ENCODE results near the gene CDC14A.

CDC14A gene

DNA sequence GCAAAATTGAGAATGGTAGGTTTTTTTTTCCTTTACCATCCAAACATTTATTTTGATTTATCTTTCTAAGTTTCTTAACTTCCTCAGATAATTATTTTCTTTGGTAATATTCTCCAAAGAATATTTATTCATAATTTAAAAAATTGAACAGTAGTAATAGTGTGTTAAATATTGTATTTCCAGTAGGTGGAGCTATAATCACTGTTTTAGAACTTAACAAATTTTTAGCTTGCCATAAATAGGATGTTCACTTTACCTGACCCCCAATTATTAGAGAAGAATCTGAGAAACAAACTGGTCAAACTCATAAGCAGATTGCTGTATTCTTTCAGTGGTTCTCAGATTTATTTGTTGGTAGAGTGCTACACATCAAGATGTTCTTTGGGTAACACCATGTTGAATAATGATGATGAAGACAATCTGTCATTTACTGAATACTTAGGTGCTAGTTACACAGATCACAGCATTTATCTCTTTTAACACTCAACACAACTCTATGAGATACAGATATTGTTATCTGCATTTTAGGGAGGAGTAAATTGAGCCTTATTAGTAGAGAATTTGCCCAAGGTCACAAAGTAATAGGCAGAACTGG is 103.3 kb downstream of the CDC14A start:
- no peak for DNase-seq

- no peak for DNase-seq
These were observed 104.6 kb downstream of the CDC14A start for GRCh38 chr1:100456880-100457279.

DNA sequence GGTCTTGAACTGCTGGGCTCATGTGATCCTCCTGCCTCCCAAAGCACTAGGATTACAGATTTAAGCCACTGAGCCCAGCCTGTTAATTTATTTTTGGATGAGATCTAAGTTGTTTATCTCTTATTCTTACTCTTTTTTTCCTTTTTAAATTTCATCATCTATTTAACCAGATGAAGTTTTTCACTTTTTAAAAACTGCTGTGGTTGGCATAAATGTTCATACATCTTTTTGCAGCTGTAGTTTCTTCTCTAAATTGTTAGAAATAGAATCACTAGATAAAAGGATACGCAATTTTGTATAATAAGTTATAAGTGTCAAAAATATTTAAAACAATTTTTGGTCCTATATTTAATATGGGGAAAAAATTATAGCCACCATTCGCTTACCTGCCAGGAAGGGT is 105.4 kb downstream of the CDC14A start:
- DNase-seq, result no peak

- DNase-seq, result no peak
These were observed 106.5 kb downstream of the CDC14A start for GRCh38 chr1:100458661-100459357.

DNA sequence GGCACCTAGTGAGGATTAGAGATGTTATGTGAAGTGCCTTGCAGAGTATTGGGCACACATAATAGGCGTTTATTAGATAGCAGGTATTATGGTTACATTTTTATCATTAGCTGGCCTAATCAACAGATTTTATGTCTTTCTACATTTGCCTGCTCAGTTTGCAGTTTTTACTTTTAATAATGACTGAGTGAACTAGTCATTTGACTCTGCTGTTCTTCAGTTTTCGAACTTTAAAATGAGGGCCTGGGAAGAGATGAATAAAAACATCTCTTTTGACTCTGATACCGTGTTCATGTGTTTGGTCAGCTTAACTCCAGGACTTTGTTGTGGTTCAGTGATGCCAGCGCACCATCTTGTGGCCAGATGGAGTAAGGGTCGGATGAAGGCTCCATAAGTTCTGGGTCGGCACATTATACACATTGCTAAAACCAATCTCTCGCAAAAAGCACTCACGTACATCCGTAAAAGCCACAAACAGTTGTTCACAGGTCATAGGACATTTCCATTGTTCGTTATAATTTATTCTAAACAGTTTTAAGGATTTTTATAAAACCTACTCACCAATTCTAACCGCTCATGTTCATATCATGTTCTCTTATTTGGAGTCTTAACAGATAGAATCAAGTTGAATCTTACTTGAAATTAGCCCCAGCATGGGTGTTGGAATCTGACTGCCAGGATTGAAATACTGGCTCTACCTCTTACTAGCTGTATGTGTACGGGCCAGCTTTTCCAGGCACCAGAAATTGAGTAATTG is 107.2 kb downstream of the CDC14A start:
- DNase-seq, result peak; percentile 53 to 77

DNA sequence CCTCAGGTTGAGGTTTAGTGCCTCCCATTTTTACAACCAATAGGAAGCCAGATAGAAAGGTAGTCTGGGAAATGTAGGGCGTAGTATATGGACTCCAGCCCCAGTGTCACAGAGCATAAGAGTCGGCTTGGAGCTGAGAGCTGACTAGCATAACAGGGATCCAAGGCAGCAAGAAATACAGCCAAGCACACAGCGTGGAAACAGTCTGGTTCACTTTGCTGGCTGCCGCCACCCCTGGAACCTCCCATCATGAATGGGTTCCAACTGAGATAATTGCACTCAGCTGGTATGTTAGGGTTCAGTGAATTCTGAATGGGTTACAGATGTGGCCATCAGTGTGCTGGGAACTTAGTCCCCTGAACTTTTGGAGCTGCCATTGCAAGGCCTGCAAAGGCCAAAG is 108.9 kb downstream of the CDC14A start:
- peak in 1 of 2 experiments; percentile 49 for DNase-seq

DNA sequence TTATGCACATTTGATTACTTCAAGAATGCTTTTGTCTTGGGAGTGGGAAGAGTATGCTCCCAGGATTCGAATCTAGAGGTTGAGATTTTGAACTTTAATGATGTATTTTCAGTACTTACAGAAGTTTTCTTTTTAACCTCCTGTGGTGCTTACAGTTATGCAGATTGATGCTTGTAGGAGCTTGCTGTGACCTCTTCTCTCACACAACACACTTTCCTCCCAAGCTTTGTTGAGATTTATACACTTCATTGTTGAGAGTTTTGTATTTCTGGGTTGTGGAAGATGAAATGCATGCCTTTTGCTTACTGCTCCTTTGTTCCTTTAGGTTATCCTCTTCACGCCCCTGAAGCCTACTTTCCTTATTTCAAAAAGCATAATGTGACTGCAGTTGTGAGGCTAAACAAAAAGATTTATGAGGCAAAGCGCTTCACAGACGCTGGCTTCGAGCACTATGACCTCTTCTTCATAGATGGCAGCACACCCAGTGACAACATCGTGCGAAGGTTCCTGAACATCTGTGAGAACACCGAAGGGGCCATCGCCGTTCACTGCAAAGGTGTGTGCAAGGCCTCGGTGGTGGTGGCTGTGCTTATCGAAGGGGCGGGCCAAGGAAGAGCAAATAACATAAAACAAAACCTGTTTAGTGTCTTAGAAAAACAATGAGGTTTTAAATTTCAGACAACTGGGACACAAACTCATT is 110.2 kb downstream of the CDC14A start:
- no peak for DNase-seq

GRCh38 chr1:100463791-100464424 is 111.6 kb downstream of the CDC14A start:
- DNase-seq, result peak; percentile 68 to 74

GRCh38 chr1:100469578-100469977 is 117.3 kb downstream of the CDC14A start:
- no peak for DNase-seq

- DNase-seq, result no peak
These were observed 122.5 kb downstream of the CDC14A start for GRCh38 chr1:100474834-100475233.

DNA sequence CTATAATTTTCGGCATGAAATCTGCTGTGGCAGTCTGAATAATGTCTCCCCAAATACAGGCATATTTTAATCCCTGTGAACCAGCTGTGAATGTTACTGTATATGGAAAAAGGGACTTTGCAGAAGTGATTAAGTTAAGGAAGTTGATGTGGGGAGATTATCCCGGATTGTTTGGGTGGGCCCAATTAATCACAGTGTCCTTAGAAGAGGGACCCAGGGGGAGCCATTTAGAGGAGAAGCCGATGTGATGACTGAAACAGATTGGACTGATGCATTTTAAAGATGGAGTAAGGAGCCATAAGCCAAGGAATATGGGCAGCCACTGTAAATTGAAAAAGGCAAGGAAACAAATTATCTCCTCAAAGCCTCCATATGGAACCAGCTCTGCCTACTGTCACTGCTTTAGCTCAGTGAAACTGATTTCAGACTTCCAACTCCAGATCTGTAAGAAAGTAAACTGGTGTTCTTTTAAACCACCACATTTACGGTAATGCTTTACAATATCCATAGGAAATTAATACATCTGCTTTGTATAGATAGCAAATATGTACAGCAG is 124.5 kb downstream of the CDC14A start:
- no peak for DNase-seq

GRCh38 chr1:100478816-100479215 is 126.5 kb downstream of the CDC14A start:
- DNase-seq, result no peak

DNA sequence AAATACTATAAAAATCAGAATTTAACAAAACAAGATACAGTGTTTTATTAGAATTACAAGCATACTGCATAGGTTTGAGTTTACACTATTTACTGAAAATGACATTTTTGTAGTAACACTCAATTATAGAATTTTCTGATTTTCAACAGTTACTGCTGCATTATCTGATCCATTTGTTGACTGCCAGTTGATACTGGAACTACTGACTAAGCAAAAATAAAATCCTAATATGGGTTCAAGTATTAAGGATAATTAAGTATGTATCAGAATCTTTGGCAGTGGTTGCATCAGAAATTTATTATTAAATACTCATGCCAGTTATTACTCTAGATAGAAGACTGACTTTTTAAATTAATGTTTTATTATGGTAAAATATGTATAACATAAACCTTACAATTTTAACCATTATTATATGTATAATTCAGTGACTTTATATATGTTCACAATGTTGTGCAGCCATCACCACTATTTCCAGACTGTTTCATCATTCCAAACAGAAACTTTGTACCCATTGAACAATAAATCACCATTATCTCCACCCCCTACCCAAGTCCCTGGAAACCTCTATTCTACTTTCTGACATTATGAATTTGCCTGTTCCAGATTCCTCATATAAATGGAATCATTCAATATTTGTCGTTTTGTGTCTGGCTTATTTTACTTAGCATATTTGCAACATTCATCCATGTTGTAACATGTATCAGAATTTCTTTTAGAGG is 127.5 kb downstream of the CDC14A start:
- DNase-seq, result no peak

GRCh38 chr1:100481303-100481702 is 129.0 kb downstream of the CDC14A start:
- no peak for DNase-seq

DNA sequence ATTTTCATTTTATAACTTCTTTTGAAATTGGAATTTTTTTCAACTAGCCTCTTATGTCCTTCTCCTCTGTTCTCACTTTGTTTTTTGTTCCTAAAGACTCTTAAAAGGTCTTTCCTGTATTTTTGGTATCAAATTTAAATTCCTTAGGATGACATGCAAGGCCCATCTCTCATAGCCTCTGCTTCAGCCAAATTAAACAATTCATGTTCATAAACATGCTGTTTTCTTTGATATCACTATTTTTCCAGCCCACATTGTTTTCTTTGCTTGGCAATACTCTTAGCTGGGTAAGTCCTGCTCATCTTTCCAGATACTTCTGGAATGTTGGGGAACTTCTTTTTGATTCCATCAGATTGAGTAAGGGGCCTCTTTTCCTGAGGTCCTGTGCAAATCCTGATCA is 129.9 kb downstream of the CDC14A start:
- DNase-seq, result no peak

GRCh38 chr1:100482748-100483147 is 130.4 kb downstream of the CDC14A start:
- DNase-seq, result no peak

- DNase-seq, result no peak
These were observed 130.9 kb downstream of the CDC14A start for GRCh38 chr1:100483230-100483629.

- DNase-seq, result no peak
These were observed 133.6 kb downstream of the CDC14A start for GRCh38 chr1:100485855-100486258.

- no peak for DNase-seq
These were observed 142.2 kb downstream of the CDC14A start for GRCh38 chr1:100494393-100495084.

- no peak for DNase-seq
These were observed 144.6 kb downstream of the CDC14A start for GRCh38 chr1:100496896-100497295.

DNA sequence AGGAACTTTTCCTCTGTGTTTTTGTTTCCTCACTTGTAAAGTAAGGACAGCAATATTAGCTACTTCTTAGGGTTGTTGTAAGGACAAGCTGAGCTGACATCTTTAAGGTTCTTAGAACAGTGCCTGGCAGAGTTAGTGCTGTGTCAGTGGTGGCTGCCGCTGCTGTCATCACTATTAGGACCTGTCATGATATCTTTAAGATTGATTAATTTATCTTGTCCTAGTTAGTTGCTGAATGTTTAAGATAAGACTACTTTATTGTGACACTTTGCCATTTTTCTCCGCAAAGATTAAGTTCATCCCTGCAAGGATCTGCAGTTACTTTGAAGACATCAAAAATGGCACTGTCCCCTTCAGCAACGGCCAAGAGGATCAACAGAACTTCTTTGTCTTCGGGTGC is 145.5 kb downstream of the CDC14A start:
- no peak for DNase-seq

All from NCI-H2081 (cell line).